MM.1S (cell line): ENCODE data around the gene SRSF6.

ENCODE experiments used
- DNase-seq: peaks from one replicate; pipeline ENCODE4 v3.0.0-alpha.2; 2015
- H2AFZ ChIP-seq: fragments of 300-600 bp; sonication (generic); 2 replicates; pipeline ENCODE4 v1.6.0; 2016; ENCODE audit warnings: antibody characterized with exemption, low read length
- H3F3A ChIP-seq: fragments of 300-600 bp; sonication (generic); 2 replicates; pipeline ENCODE4 v1.6.1; 2016; ENCODE audit warnings: mild to moderate bottlenecking, antibody characterized with exemption, low read length, moderate library complexity, mixed read lengths; ENCODE audit not compliant: insufficient read depth
- H3K27ac ChIP-seq: fragments of 300-600 bp; sonication (generic); 2 replicates; pipeline ENCODE4 v1.5.1; 2016; ENCODE audit warnings: mild to moderate bottlenecking, low read length
- H3K27me3 ChIP-seq: fragments of 300-600 bp; sonication (generic); replicated peaks from 2 replicates; pipeline ENCODE4 v1.6.0; 2016; ENCODE audit warnings: low read length; ENCODE audit not compliant: insufficient read depth
- H3K36me3 ChIP-seq: fragments of 300-600 bp; sonication (generic); replicated peaks from 2 replicates; pipeline ENCODE4 v1.6.1; 2016; ENCODE audit warnings: mild to moderate bottlenecking, low read length, mixed read lengths; ENCODE audit not compliant: insufficient read depth
- H3K4me1 ChIP-seq: fragments of 300-600 bp; sonication (generic); 2 replicates; pipeline ENCODE4 v1.6.1; 2016; ENCODE audit warnings: low read length, mixed read lengths
- H3K4me2 ChIP-seq: fragments of 300-600 bp; sonication (generic); 2 replicates; pipeline ENCODE4 v1.6.0; 2016; ENCODE audit warnings: low read depth, low read length
- H3K4me3 ChIP-seq: fragments of 300-600 bp; sonication (generic); 2 replicates; pipeline ENCODE4 v1.5.1; 2016; ENCODE audit warnings: low read length, mixed read lengths
- H3K79me2 ChIP-seq: fragments of 300-600 bp; sonication (generic); 2 replicates; pipeline ENCODE4 v1.6.1; 2016; ENCODE audit warnings: mixed run types, low read length, mixed read lengths
- H3K9ac ChIP-seq: fragments of 300-600 bp; sonication (generic); 2 replicates; pipeline ENCODE4 v1.6.1; 2016; ENCODE audit warnings: low read length, mixed read lengths
- H3K9me2 ChIP-seq: fragments of 300-600 bp; sonication (generic); replicated peaks from 2 replicates; pipeline ENCODE4 v1.6.1; 2016; ENCODE audit warnings: mild to moderate bottlenecking, low read length, mixed read lengths; ENCODE audit not compliant: insufficient read depth
- H3K9me3 ChIP-seq: fragments of 300-600 bp; sonication (generic); replicated peaks from 2 replicates; pipeline ENCODE4 v1.6.1; 2016; ENCODE audit warnings: mild to moderate bottlenecking, low read length, mixed read lengths; ENCODE audit not compliant: insufficient read depth
- H4K20me1 ChIP-seq: fragments of 300-600 bp; sonication (generic); 2 replicates; pipeline ENCODE4 v1.6.1; 2016; ENCODE audit warnings: mild to moderate bottlenecking, low read length, moderate library complexity, mixed read lengths; ENCODE audit not compliant: insufficient read depth
- CTCF ChIP-seq: fragments of 300-600 bp; sonication (generic); IDR thresholded peaks from 2 replicates; pipeline ENCODE4 v1.5.1; 2016; ENCODE audit warnings: antibody characterized with exemption, low read length, mixed read lengths
- EZH2 ChIP-seq: fragments of 300-600 bp; sonication (generic); optimal IDR thresholded peaks from 2 replicates; pipeline ENCODE3; 2017; ENCODE audit warnings: low read depth, mild to moderate bottlenecking, antibody characterized with exemption, low read length, mixed read lengths
- EZH2phosphoT487 ChIP-seq: fragments of 300-600 bp; sonication (generic); IDR thresholded peaks from 2 replicates; pipeline ENCODE4 v1.6.1; 2018; ENCODE audit warnings: antibody characterized with exemption, low read length

SRSF6 gene

GRCh38 chr20:43473381-43473704 lies 15.6 kb downstream of the SRSF6 start:
- Histone ChIP-seq H3K27me3 (no peaks in the 10 kb centered on the region), H3K9me3 (no peaks in the 10 kb centered on the region), H2AFZ (no peak overlapping the region), H4K20me1 (no peaks in the 10 kb centered on the region), H3K9me2 (no peaks in the 10 kb centered on the region), H3K4me3 (no peak overlapping the region), H3F3A (0 out of 2 replicates have a peak, but pooled peaks cover 2% of the 10 kb centered on the region), H3K79me2 (no peaks in the 10 kb centered on the region), H3K4me2 (no peak overlapping the region), H3K36me3 (no peaks in the 10 kb centered on the region), H3K27ac (no peak overlapping the region), H3K4me1 (no peaks in the 10 kb centered on the region), H3K9ac (no peak overlapping the region)
- TF ChIP-seq EZH2phosphoT487 (no peak), CTCF (no peak), EZH2 (no peak)
- no peak for DNase-seq

DNA sequence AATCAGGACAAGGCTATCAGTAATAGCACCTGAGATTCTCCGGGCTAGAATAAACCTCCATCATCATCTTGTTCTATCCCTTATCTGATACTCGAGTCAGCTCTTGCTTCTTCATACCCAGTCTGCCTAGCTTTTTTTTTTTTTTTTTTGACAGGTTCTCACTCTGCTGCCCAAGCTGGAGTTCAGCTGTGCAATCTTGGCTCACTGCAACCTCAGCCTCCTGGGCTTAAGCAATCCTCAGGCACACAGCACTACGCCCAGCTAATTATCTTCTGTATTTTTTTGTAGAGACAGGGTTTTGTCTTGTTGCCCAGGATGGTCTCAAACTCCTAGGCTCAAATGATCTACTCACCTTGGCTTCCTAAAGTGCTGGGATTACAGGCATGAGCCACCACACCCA lies 19.5 kb downstream of the SRSF6 start:
- no peaks in the 10 kb centered on the region for H3K4me1 ChIP-seq
- H3K9ac ChIP-seq: no peak overlapping the region
- no peaks in the 10 kb centered on the region for H4K20me1 ChIP-seq
- no peaks in the 10 kb centered on the region for H3F3A ChIP-seq
- no peak overlapping the region for H2AFZ ChIP-seq
- H3K4me3 ChIP-seq: no peak overlapping the region
- H3K9me2 ChIP-seq: no peaks in the 10 kb centered on the region
- no peaks in the 10 kb centered on the region for H3K27me3 ChIP-seq
- no peaks in the 10 kb centered on the region for H3K79me2 ChIP-seq
- no peaks in the 10 kb centered on the region for H3K36me3 ChIP-seq
- H3K4me2 ChIP-seq: no peak overlapping the region
- DNase-seq: no peak
- no peak overlapping the region for H3K27ac ChIP-seq
- no peaks in the 10 kb centered on the region for H3K9me3 ChIP-seq
- TF ChIP-seq EZH2 (no peak), CTCF (no peak), EZH2phosphoT487 (no peak)

- Histone ChIP-seq H2AFZ (no peak overlapping the region), H3K9me2 (no peaks in the 10 kb centered on the region), H3K4me1 (no peaks in the 10 kb centered on the region), H3K9me3 (no peaks in the 10 kb centered on the region), H3K36me3 (no peaks in the 10 kb centered on the region), H4K20me1 (no peaks in the 10 kb centered on the region), H3K27ac (no peak overlapping the region), H3K4me3 (no peak overlapping the region), H3K79me2 (no peaks in the 10 kb centered on the region), H3F3A (no peaks in the 10 kb centered on the region), H3K27me3 (no peaks in the 10 kb centered on the region), H3K4me2 (no peak overlapping the region), H3K9ac (no peak overlapping the region)
- no peak for DNase-seq
- TF ChIP-seq EZH2 (no peak), EZH2phosphoT487 (no peak), CTCF (no peak)
Measured at GRCh38 chr20:43477619-43478018, 19.9 kb downstream of the SRSF6 start.
